GM12878 (cell line): ENCODE results near the gene NAALADL1. TPM values are rescaled to one million over a fixed set of nuclear protein-coding genes. Genes with fewer than 3 reads are reported as not detected.

ENCODE experiments used
- CHD4 ChIP-seq: fragments of 200-600 bp; sonication (generic); IDR thresholded peaks from 2 replicates; pipeline ENCODE4 v1.6.1; 2016; ENCODE audit warnings: mild to moderate bottlenecking
- E2F4 ChIP-seq: IDR thresholded peaks from 2 replicates; pipeline ENCODE4 v1.6.1; 2012; ENCODE audit warnings: low read depth, low read length, improper control_type of control experiment
- EED ChIP-seq: sonication (generic); IDR thresholded peaks from 2 replicates; pipeline ENCODE4 v1.6.1; 2016; ENCODE audit warnings: antibody characterized with exemption, low read depth
- ESRRA ChIP-seq: IDR thresholded peaks from 2 replicates; pipeline ENCODE4 v1.6.1; 2012; ENCODE audit warnings: mild to moderate bottlenecking, low read length, improper control_type of control experiment
- GABPA ChIP-seq: IDR thresholded peaks from 2 replicates; pipeline ENCODE4 v1.6.1; 2014; ENCODE audit warnings: antibody characterized with exemption, low read depth, mild to moderate bottlenecking, inconsistent platforms
- HSF1 ChIP-seq: fragments of 150-350 bp; IDR thresholded peaks from 2 replicates; pipeline ENCODE4 v1.6.1; 2014; ENCODE audit warnings: mild to moderate bottlenecking, low read depth, low read length
- KDM1A ChIP-seq: fragments of 200-600 bp; sonication (generic); IDR thresholded peaks from 2 replicates; pipeline ENCODE4 v1.6.1; 2016; ENCODE audit warnings: borderline replicate concordance
- MLLT1 ChIP-seq: fragments of 450-650 bp; IDR thresholded peaks from 2 replicates; pipeline ENCODE4 v1.6.1; 2016; ENCODE audit warnings: mild to moderate bottlenecking
- NBN ChIP-seq: fragments of 450-650 bp; IDR thresholded peaks from 2 replicates; pipeline ENCODE4 v1.6.1; 2016
- NFIC ChIP-seq: IDR thresholded peaks from 2 replicates; pipeline ENCODE4 v1.6.1; 2012; ENCODE audit warnings: low read depth, mild to moderate bottlenecking, inconsistent platforms, low read length, moderate library complexity
- PAX5 ChIP-seq: IDR thresholded peaks from 2 replicates; pipeline ENCODE4 v1.6.1; 2011; ENCODE audit warnings: low read depth, low read length, borderline replicate concordance
- PAX8 ChIP-seq: fragments of 450-650 bp; IDR thresholded peaks from 2 replicates; pipeline ENCODE4 v1.6.1; 2017; ENCODE audit warnings: mild to moderate bottlenecking, moderate library complexity
- PRDM15 ChIP-seq: fragments of 450-650 bp; formaldehyde crosslinking; IDR thresholded peaks from 2 replicates; pipeline ENCODE4 v1.4.0; 2020; ENCODE audit warnings: mild to moderate bottlenecking, moderate library complexity
- SMAD1 ChIP-seq: fragments of 450-650 bp; IDR thresholded peaks from 2 replicates; pipeline ENCODE4 v1.6.1; 2018; ENCODE audit warnings: mild to moderate bottlenecking, low read depth; ENCODE audit not compliant: partially characterized antibody
- TBL1XR1 ChIP-seq: IDR thresholded peaks from 2 replicates; pipeline ENCODE4 v1.6.1; 2012; ENCODE audit warnings: low read depth, low read length, improper control_type of control experiment
- ZBED1 ChIP-seq: IDR thresholded peaks from 2 replicates; pipeline ENCODE4 v1.6.1; 2016; ENCODE audit warnings: borderline replicate concordance
- ZNF687 ChIP-seq: fragments of 450-650 bp; IDR thresholded peaks from 2 replicates; pipeline ENCODE4 v1.6.1; 2017; ENCODE audit warnings: mild to moderate bottlenecking, moderate library complexity
- ZSCAN29 ChIP-seq: fragments of 450-650 bp; IDR thresholded peaks from 2 replicates; pipeline ENCODE4 v1.6.1; 2017; ENCODE audit warnings: mild to moderate bottlenecking, moderate library complexity
- polyA plus RNA-seq, 11 experiments: library from polyadenylated mRNA; depleted of rRNA in 4 of 11; unstranded in 6 of 11; stranded (reverse) in 5 of 11; fragments of >200 nt; fragmentation: Nextera tagmentation in 4 of 11; fragmentation: Illumina TruSeq in 1 of 11; extraction: Ambion mirVana in 4 of 11; extraction: Trizol in 1 of 11; gene quantifications; 1 replicate in 1 of 11; 2 replicates in 10 of 11; pipeline versions ENCODE4 v1.2.1 to v1.2.3, GENCODE V29; 2011 to 2016; ENCODE audit warnings: inconsistent platforms in 2 of 11, missing spikeins in 2 of 11, low read depth in 1 of 11
- total RNA-seq, 4 experiments: library from RNA; depleted of rRNA in 3 of 4; stranded (reverse); fragments of >200 nt in 3 of 4; fragmentation: Illumina TruSeq in 1 of 4; extraction: Trizol in 1 of 4; gene quantifications; 2 replicates each; pipeline versions ENCODE4 v1.2.1 to v1.2.3, GENCODE V29; 2013 to 2021

Gene NAALADL1
- total and polyA plus RNA-seq, 10 of the 15 experiments (the other 5 are each of a cell fraction or from before 2014, with no cell fraction given), result 0.77 to 5.5 (median 1.5) TPM

- TF ChIP-seq PRDM15 (CRISPR knock-in tag) (no peak), EED (0 out of 2 replicates have a peak, but pooled peaks have one; percentile 12), TBL1XR1 (no peak), ZNF687 (no peak), SMAD1 (no peak), KDM1A (no peak), PAX8 (no peak), ESRRA (no peak), ZSCAN29 (no peak; the same call in 1 of the 2 replicates), HSF1 (no peak), ZBED1 (no peak), E2F4 (peak; percentile 67), MLLT1 (peak; percentile 55; the same call in 1 of the 2 replicates), PAX5 (0 out of 2 replicates have a peak, but pooled peaks have one; percentile 7), CHD4 (no peak), GABPA (no peak), NBN (no peak), NFIC (no peak)
Measured at GRCh38 chr11:65040847-65041622, 17.3 kb downstream of the NAALADL1 start, which contains the start of gene SAC3D1 (continued).
